Left kidney (tissue), 2 donors: ENCODE data around the gene BATF. TPM values are rescaled to one million over a fixed set of nuclear protein-coding genes. Genes with fewer than 3 reads are reported as not detected.

Experiments used
- DNase-seq: peaks from one replicate; pipeline ENCODE4 v3.0.0-alpha.2; 2013
- polyA plus RNA-seq: library from polyadenylated mRNA; unstranded; fragments of 120-200 nt; gene quantifications from one replicate; pipeline ENCODE4 v1.2.1, GENCODE V29; 2013; ENCODE audit not compliant: insufficient read length

Gene BATF
- polyA plus RNA-seq, 1 donor: not detected

DNA sequence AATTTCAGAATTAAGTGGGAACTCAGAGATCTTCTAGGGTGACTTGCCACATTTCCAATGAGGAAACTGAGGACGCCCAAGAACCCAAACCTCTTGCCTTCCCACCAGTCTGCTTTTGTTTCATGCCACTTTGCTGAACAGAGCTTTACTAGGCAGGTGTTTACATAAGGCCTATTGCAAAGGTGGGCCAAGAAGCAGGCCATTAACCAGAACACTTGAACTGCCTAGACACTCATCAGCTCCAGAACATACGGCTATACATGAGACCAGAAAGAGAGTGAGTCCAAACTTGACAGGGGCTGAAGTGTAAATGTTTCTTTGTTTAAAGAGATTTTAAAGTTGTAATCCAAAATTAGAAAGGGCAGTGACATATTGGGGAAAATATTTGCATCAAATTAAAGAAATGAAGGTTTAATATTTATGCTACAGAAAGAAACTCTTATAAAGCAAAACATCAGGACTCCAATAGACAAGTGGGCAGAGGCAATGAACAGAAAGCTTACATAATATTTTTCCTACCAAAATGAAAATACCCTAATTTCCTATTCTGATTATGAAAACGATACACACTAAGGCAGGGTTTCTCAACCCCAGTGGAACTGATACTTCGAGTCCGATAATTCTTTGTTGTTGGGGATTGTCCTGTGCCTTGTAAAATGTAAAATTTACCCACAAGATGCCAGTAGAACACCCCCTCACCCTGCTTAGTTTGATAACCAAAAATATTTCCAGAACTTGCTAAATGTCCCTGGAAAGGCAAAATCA lies 11.7 kb downstream of the BATF start:
- no peak for DNase-seq

DNA sequence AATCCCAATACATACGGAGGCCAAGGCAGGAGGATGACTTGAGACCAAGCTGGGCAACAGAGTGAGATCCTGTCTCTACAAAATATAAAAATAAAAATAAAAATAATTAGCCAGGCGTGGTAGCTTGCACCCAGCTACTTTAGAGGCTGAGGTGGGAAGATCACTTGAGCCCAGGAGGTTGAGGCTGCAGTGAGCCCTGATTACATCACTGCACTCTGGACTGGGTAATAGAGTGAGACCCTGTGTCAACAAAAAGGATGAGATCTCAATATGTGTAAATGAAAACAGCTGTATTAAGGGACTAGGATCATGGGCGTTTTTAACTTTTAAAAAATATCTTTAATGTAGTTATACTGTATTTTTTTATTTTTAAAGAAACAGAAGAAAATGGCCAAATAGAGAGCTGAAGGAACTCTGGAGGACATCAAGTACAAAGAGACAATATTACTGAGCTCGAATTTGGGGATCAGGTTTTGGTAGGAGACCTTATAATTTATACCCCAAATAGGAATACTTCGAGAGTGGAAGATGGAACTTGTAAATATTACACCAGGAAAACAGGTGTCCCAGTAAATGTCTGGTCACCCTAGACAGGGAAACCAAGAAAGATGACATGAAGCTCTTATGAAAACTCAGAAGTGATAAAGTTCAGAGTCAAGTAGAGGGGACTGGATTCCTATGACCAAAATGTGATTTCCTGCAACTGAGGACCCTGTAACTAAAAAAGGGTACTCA lies 13.1 kb downstream of the BATF start:
- DNase-seq: no peak

DNA sequence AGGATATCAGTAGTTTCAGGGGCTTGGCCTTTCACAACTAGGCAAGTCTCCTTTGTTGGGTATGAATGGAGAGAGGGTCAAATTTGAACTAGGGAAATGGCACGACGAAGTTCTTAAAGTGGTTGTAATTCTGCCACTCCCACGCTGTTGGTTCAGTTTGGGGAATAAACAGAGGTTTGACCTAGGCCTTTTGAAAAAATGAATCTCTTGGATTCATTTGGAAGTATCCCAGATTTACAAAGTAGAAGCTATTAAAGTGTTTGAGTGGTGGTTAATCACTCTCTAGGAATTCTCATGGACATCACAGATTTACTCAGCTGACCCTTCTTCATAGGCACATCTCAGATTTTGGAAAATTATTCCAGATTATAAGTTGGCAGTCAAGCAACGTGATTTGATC lies 14.8 kb downstream of the BATF start:
- no peak for DNase-seq

DNA sequence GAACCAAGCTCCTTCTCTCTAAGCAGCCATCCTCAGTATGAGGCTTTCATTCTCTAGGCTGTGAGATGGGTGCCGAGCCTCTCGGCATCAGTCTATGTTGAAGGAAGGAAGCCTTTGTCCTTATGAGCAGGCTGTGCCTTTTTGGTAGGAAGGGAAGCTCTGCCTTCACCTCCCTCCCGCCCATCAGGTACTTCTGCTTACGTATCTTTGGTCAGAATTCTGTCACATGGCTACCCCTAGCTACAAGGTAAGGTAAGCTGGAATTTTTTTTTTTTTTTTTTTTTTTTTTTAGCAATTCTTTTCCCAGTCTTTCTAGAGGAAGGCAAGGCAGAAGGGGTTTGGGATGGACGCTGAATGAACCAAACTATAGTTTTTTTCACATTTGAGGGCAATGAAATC lies 16.9 kb downstream of the BATF start:
- DNase-seq: no peak

DNA sequence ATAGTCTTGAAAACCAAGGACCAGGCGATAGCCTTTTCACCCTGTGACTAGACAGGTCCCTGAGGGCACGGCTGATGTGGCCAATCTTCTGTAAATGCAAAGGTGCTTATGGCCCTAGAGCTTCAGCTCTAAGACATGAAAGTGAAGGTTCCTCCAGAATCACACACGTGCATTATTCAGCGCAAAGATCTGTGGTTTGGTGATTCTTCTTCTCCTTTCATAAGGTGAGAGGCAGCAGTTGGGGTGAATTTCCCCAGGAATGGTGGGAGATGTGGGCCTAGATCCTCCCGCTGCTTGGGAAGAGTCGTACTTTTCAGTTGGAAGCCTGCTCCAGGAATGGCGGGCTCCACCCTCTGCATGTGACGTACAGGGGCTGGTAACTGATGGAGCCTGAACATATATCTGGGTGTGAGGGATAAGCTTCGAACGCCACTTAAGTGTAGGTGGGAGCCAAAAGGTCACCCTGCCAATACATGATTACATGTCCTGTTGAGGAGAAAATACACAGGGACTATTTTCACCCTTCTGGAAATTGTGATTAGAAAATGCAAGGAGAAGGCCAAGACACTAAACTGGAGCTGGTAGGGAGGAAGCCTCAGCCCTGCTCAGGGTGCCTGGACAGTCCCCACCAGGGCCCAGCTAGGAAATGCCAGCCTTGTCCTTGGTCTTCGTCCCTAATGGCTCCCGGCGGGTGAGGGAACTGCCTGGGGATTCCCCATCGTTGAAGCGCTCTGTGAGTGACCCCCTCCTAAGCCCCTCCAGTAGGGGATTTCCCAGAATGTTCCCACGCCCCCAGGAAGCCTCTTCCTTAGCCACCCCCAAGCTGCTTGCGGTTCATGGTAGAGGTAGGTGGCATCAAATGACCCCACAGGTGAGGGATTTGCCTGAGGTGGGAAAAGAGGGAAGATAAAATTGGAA lies 17.6 kb downstream of the BATF start:
- DNase-seq: no peak

DNA sequence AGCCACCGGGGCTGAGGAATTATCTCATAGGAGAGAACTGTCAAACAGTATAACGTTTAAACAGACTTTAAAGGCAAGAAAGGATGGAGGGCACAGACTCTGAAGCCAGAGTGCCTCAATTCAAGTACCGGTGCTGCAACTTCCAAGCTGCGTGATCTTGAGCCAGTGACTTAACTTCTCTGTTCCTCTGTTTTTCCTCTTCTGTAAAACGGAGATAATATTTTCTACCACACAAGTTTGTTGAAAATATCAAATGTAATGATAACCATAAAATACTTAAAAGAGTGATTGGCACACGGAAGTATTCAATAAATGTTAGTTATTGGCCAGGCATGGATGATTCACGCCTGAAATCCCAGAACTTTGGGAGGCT lies 18.2 kb downstream of the BATF start:
- no peak for DNase-seq

DNA sequence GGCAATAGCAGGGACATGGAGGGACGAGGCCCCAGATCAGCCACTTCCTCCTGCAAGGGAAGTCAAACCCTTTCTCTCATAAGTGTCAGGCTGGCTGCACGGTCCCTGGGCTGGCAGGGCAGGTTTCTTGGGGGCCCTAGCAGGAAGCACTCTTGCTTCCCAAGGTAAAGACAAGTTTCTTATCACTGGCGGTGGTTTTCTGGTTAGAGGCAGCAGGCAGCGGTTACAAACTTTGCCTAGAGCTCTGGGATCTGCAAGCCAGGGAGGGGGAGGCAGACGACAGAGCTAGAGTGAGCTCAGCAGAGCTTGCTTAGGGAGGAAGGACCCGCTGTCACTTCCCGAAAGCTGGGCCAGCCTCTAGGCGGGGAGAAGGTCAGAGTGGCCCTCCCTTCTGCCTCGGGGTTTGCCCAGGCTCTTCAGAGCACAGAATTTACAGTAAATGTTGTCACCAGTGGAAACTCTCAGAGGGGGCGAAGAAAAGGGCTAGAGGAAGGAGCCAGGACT lies 20.4 kb downstream of the BATF start:
- DNase-seq: peak; percentile 5

DNA sequence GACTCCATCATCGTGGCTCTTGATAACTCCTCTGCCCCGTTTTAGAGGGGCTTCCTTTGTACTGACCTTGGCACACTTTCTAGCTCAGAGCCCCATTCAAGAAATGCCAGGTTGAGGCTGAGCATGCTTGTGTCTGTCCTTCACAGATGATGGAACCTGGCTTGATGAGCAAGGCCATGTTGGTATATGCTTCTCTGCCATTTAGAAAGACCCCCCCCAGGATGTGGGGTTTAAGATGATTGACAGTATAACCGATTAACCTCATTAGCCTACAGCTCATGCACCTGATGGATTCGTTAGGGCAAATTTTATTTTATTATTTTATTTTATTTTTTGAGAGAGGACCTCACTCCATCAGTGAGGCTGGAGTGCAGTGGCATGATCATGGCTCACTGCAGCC lies 21.0 kb downstream of the BATF start:
- DNase-seq: no peak

DNA sequence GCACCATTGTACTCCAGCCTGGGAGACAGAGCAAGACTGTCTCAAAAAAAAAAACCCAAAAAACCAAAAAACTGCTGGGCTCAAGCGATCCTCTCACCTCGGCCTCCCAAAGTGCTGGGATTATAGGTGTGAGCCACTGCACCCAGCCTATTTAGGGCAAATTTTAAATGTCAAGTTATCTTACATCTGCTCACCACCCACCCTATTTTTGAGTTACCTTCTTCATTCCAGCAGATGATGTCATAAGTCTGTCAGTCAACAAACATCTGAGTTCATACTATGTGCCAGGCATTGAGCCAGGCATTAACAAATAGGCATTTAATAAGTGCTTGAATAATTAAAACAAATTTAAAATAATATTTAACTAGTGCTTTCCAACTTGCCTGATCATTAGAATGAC lies 21.5 kb downstream of the BATF start:
- no peak for DNase-seq

DNA sequence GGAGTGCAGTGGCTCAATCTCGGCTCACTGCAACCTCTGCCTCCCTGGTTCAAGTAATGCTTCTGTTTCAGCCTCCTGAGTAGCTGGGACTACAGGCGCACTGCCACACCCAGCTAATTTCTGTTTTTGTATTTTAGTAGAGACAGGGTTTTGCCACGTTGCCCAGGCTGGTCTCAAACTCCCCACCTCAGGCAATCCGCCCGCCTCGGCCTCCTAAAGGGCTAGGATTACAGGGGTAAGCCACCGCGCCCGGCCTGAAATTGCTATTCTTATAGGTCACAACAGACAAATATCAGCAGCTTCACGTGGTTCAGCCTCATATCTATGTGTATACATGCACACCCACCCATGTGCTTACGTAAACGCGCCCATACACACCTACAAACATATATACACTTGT lies 23.6 kb downstream of the BATF start:
- DNase-seq: no peak

DNA sequence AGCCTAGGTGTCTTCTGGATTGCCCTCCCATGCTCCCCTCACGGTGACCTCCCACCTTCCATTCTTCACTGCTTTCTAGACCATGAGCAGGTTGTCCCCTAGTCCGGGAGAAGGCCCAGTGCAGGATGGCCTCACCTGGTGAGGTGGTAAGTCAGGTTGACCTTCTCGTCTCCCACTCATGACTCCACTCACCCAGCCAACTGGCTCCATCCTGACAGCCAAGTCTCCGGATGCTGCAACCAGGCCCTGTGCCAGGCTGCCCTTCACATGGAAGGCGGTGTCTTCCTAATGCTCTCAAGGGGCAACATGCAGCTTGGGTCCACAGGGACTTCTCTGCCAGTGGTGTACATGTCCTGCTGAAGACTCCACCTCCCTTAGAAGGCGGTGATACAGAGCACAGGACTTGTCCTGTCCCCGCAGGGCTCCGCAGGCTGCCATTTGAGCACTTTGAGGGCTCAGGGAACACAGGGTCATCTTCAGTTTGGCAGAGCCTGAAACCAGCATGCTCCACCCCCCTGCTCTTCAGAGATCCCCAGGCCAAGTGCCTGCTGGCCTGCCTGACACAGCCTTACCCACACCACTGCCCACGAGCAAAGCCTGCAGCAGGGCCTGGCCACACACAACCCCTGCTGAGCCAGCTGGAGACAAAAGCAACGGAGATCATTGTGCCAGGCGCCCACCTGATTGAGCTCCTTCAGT lies 25.4 kb downstream of the BATF start:
- no peak for DNase-seq

DNA sequence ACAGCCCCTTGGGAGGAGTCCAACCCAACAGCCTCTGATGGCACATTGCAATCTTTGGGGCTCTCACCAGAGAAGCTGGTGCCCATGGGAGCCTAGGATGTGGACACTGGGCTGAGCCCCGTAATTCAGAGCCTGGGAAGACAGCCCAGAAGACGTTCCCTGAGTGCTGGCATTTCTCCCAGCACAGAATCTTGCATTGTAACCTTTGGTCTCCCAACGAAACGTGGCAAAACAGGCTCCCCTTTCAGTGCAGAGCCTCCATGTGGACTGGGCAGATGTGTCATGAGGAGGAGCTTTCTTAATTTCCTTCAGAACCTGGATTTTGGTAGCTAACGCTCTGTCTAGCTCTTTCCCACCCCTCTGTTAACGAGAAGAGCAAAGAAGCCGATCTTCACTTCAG lies 26.3 kb downstream of the BATF start:
- no peak for DNase-seq

DNA sequence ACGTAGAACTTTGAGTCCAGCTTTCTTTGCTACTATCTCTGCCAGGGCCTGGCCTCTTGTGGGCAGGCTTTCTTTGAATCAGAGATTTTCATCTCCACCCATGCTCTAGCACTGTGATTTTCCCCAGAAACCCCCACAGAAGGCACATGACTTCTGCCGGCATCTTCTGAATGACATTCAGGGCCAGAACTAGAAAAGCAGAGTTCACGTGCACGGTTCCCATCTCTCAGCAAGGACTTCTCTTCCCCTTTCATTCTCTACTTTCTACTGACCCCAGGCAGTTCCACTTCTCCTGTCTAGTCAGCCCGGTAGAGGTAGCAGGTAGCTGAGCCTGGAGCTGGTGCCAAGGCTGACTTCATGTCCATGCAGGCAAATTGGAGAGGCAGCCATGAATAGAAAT lies 26.9 kb downstream of the BATF start:
- DNase-seq: no peak

DNA sequence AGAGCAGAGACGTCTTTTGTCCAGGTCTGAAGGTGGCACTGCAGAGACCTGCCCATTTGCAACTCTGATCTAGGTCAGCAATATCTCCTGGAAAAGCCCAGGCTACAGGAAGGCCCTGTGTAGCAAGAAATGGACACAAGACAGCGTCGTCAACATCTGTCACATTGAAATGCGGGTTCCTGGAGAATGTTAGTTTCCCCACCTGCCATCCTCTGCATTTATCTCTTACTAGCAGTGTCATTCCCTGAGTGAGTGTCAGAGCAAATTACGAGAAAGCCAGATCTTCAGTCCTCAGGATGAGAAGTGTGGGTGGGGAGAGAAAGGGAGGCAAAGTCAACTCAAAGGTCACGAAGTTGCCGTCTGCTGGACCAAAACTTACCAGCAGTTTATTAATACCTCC lies 28.8 kb downstream of the BATF start:
- no peak for DNase-seq

DNA sequence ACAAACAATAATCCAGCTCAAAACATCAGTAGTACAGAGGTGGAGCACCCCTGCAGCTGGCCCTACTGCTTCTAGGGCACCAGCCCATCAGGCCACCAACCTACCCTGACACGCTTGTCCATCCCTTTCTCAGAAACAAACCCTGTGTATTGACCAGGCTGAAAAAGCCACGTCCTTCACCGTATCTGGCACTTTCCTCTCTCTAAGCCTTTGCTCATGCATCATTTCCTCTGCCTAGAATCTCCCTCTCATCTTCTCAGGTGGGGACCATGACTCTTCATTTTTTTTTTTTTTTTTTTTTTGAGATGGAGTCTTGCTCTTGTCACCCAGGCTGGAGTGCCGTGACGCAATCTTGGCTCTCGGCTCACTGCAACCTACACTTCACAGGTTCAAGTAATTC lies 30.9 kb downstream of the BATF start:
- DNase-seq: no peak

DNA sequence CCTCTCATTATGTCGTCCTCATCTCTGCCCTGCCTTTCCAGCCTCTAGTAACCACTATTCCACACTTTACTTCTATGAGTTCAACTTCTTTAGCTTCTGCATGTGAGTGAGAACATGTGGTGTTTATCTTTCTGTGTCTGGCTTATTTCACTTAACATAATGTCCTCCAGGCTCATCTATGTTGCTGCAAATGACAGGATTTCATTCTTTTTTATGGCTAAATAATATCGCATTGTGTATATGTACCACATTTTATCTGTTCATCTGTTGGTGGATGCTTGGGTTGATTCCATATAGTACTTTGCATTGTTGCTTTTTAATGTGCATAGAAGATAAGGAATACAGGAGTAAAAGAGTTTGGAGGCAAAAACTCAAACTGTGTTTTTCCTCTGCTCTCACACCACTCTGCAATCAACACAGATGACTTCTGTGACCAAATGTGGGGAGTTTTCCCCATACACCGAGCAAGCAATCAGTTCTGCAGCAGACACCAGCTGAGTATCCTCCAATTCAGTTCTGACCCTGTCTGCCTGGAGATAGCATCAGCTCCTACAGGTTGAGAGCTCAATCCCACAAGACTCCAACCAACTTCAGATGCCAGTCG lies 31.6 kb downstream of the BATF start:
- DNase-seq: no peak

DNA sequence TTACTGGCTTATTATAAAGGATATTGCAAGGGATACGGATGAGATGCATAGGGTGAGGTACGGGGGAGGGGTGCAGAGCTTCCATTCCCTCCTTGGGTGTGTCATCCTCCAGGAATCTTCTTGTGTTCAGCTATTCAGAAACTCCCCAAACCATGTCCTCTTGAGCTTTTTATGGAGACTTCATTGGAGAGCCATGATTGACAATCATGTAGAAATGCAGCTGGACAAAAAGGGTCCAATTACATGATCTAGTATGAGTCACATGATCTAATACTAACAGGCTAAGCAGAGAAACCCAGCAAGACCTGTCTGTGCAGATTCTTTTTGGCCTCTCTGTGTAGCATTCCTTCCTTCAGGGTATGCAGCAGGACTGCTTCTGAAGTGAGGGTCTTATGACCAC lies 32.2 kb downstream of the BATF start:
- no peak for DNase-seq

DNA sequence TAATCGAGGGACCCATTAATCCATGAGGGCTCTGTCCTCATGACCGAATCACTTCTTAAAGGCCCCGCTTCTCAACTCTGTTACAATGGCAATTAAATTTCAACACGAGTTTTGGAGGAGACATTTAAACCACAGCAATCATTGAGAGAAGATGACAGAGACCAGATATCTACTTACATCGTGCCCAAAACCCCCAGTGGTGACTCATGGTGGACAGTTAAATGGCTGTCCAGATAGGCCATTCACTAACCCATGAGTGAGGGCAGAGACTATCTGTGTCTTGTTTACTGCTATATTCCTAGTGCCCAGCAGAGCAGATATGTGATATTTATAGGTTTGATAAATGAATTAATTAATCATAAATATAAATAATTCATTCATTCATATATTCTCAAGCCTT lies 36.2 kb downstream of the BATF start:
- no peak for DNase-seq

DNA sequence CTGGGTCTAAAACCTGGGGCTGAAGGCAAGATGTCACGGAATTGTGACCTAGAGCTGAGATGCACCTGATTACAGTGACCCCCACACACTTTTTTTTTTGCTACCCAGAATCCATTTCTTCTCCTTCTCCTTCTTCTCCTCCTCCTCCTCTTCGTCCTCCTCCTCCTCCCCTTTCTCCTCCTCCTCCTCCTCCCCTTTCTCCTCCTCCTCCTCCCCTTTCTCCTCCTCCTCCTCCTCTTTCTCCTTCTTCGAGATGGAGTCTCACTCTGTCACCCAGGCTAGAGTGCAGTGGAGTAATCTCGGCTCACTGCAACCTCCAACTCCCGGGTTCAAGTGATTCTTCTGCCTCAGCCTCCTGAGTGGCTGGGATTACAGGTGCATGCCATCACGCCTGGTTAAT lies 36.8 kb downstream of the BATF start:
- DNase-seq: no peak

DNA sequence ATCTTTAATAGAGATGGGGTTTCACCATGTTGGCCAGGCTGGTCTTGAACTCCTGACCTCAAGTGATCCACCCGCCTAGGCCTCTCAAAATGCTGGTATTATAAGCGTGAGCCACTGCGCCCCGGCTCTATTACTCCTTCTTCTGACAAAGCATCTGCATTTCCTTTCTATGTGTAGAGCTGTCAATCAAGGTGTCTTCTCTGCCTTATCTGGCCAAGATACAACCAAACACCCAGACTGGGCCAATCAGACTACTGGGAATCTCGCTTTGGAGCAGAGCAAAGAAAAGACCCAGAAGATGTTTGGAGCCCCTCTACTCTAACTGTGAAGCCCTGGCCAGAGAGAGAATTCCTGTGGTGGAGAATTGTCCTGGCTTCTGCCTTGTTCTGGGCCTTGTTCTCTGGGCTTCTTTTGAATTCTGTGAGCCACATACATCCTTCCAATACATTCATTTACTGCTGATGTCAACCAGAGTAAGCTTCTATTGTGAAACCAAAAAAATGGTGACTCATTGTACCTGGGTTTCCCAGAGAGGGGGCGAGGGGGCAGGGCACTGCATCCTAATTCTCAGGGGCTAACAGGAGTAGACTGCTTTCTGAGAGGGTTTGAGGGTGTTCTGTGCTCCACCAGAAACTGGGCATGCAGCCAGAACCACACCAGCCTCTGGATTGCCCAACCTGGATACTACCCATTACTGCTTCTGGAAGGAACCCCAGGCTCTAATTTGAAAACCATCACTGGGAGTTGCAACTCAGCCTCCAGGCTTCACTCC lies 37.4 kb downstream of the BATF start:
- DNase-seq: no peak

DNA sequence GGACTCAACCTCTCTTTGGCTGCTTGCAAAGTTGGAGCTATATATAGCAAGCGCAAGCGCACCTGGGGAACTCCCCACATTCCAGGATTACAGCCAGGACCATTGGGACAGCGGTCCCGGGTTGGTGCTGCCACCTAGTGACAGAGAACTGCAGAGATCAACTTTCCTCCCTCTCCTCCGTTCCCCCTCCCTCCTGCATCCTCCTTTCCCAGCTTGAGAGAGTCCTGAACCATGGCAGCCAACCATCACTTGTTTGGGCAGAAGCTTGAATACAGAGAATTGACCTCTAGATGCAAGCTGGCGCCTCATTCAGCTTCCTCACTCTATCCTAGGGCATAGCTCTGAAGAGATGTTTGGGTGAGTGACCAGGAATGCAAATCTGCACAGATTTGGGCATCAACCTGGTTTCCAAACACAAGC lies 38.8 kb downstream of the BATF start:
- DNase-seq: peak; percentile 83
